Caco-2 (cell line): ENCODE results near the gene PPP1R37. TPM values are rescaled to one million over a fixed set of nuclear protein-coding genes. Genes with fewer than 3 reads are reported as not detected.

ENCODE experiments used
- BruUV-seq: library from RNA; stranded (reverse); fragments of 400-500 nt; replicated peaks from 2 replicates; lab custom pipeline; 2021; lab: Mats Ljungman, UMichigan
- CTCF ChIA-PET: fragments of 300-600 bp; sonication (Branson Sonifier 250); formaldehyde crosslinking; loops from one replicate; lab custom pipeline; 2022; ENCODE audit warnings: antibody characterized with exemption; lab: Charles Lee
- POLR2A ChIA-PET: fragments of 300-600 bp; sonication (Branson Sonifier 250); formaldehyde crosslinking; loops from one replicate; lab custom pipeline; 2022; ENCODE audit warnings: antibody characterized with exemption; lab: Charles Lee
- DNase-seq, 2 experiments: peaks; one replicate each; pipeline versions ENCODE4 v3.0.0 to v3.0.0-alpha.2; 2020 to 2022
- H3K27me3 ChIP-seq: replicated peaks from 2 replicates; pipeline ENCODE4 v1.6.0; 2011; ENCODE audit warnings: low read length; ENCODE audit not compliant: control insufficient read depth, insufficient read depth
- H3K36me3 ChIP-seq: 2 replicates; pipeline ENCODE4 v1.5.1; 2011; ENCODE audit warnings: low read length; ENCODE audit not compliant: control insufficient read depth, insufficient read depth
- H3K4me1 ChIP-seq: fragments of 250-450 bp; sonication (Bioruptor Pico); 2 replicates; pipeline ENCODE4 v1.5.1; 2020; ENCODE audit warnings: mild to moderate bottlenecking
- H3K4me3 ChIP-seq: 2 replicates; pipeline ENCODE4 v1.5.1; 2011; ENCODE audit warnings: low read depth, mild to moderate bottlenecking, control low read depth, low read length
- H3K9me3 ChIP-seq: fragments of 250-450 bp; sonication (Bioruptor Pico); 2 replicates; pipeline ENCODE4 v1.5.1; 2020; ENCODE audit warnings: mild to moderate bottlenecking, moderate library complexity
- H3K27ac Mint-ChIP-seq: one replicate; pipeline ENCODE4 v1.8.0; 2022; ENCODE audit warnings: mixed read lengths; ENCODE audit not compliant: unreplicated experiment
- H3K27me3 Mint-ChIP-seq: one replicate; pipeline ENCODE4 v1.8.0; 2022; ENCODE audit warnings: mixed read lengths; ENCODE audit not compliant: insufficient read depth, unreplicated experiment
- H3K36me3 Mint-ChIP-seq: one replicate; pipeline ENCODE4 v1.8.0; 2022; ENCODE audit warnings: mild to moderate bottlenecking, mixed read lengths; ENCODE audit not compliant: insufficient read depth, unreplicated experiment
- H3K4me1 Mint-ChIP-seq: one replicate; pipeline ENCODE4 v1.8.0; 2022; ENCODE audit warnings: low read depth, mixed read lengths; ENCODE audit not compliant: unreplicated experiment
- H3K4me3 Mint-ChIP-seq: one replicate; pipeline ENCODE4 v1.8.0; 2022; ENCODE audit warnings: mild to moderate bottlenecking, moderate library complexity, mixed read lengths; ENCODE audit not compliant: unreplicated experiment
- H3K9me3 Mint-ChIP-seq: one replicate; pipeline ENCODE4 v1.8.0; 2022; ENCODE audit warnings: mixed read lengths; ENCODE audit not compliant: unreplicated experiment
- CTCF ChIP-seq, 2 experiments: fragments of 200-600 bp in 1 of 2; IDR thresholded peaks; 1 replicate in 1 of 2; 2 replicates in 1 of 2; pipeline versions ENCODE4 v1.5.1 to v1.8.0; 2011 to 2022; ENCODE audit warnings: antibody characterized with exemption in 1 of 2, control low read depth in 1 of 2, inconsistent platforms in 1 of 2, low read depth in 1 of 2, low read length in 1 of 2, mild to moderate bottlenecking in 1 of 2, moderate library complexity in 1 of 2; ENCODE audit not compliant: insufficient read depth in 1 of 2, severe bottlenecking in 1 of 2, unreplicated experiment in 1 of 2
- intact Hi-C: fragments of 100-400 bp; cut with micrococcal nuclease; formaldehyde crosslinking; loops from one replicate; pipeline ENCODE4 v1.10.0; 2022; ENCODE audit not compliant: unreplicated experiment
- total RNA-seq: library from RNA; stranded (reverse); gene quantifications from 2 replicates; pipeline ENCODE4 v1.2.3, GENCODE V29; 2022

PPP1R37 gene
- total RNA-seq, 1 experiment from 2014 or later, result 42.1 TPM

GRCh38 chr19:45046355-45046754, 46.6 kb upstream of the PPP1R37 start:
- peak overlapping the region; percentile 58 for H3K4me3 Mint-ChIP-seq
- CTCF ChIA-PET, result interaction anchor here (0.9 to 1.6 kb wide), 2 partner anchors 13 to 29 kb away, joined by 7 to 26 read pairs; no protein-coding TSS in a partner anchor

GRCh38 chr19:45047188-45047797, 45.7 kb upstream of the PPP1R37 start:
- Mint-ChIP-seq H3K27ac (no peak overlapping the region), H3K27me3 (no peaks in the 10 kb centered on the region), H3K36me3 (peaks cover 85% of the 10 kb centered on the region), H3K9me3 (no peaks in the 10 kb centered on the region), H3K4me3 (no peak overlapping the region), H3K4me1 (peaks cover 24% of the 10 kb centered on the region)
- Histone ChIP-seq H3K27me3 (no peaks in the 10 kb centered on the region), H3K9me3 (no peaks in the 10 kb centered on the region), H3K4me3 (no peak overlapping the region), H3K36me3 (peaks cover 2% of the 10 kb centered on the region), H3K4me1 (peaks cover 26% of the 10 kb centered on the region)
- intact Hi-C loops, result no loop called here
- DNase-seq, result no peak
- TF ChIP-seq CTCF (IDR thresholded peaks at IDR 0.05; ENCODE audit: insufficient read depth in 1 of 2, low read depth in 1 of 2, low read length in 1 of 2, severe bottlenecking in 1 of 2, unreplicated experiment in 1 of 2), result no peak
- BruUV-seq, result no TSS peak
- ChIA-PET POLR2A (interaction anchor here (0.6 kb wide), 3 partner anchors 9 to 529 kb away, joined by 3 read pairs; no protein-coding TSS in a partner anchor), CTCF (no interaction called here)

More at GRCh38 chr19:45046355-45046754, 46.6 kb upstream of the PPP1R37 start:
- H3K9me3 ChIP-seq, result no peaks in the 10 kb centered on the region
- H3K27me3 ChIP-seq, result no peaks in the 10 kb centered on the region
- no peaks in the 10 kb centered on the region for H3K9me3 Mint-ChIP-seq
- DNase-seq, result no peak
- H3K4me3 ChIP-seq, result no peak overlapping the region
- H3K36me3 Mint-ChIP-seq, result peaks cover 85% of the 10 kb centered on the region
- TF ChIP-seq CTCF (IDR thresholded peaks at IDR 0.05; ENCODE audit: insufficient read depth in 1 of 2, low read depth in 1 of 2, low read length in 1 of 2, severe bottlenecking in 1 of 2, unreplicated experiment in 1 of 2), result no peak
- intact Hi-C loops, result no loop called here
- peaks cover 26% of the 10 kb centered on the region for H3K4me1 ChIP-seq
- no TSS peak for BruUV-seq
- peak overlapping the region; percentile 75 for H3K27ac Mint-ChIP-seq
- no peaks in the 10 kb centered on the region for H3K27me3 Mint-ChIP-seq
- peaks cover 24% of the 10 kb centered on the region for H3K4me1 Mint-ChIP-seq
- POLR2A ChIA-PET, result no interaction called here
- peaks cover 2% of the 10 kb centered on the region; the same call in 1 of the 2 replicates for H3K36me3 ChIP-seq

- no peak for TF ChIP-seq CTCF (IDR thresholded peaks at IDR 0.05; ENCODE audit: insufficient read depth in 1 of 2, low read depth in 1 of 2, low read length in 1 of 2, severe bottlenecking in 1 of 2, unreplicated experiment in 1 of 2)
- no peak overlapping the region for H3K4me3 ChIP-seq
- Mint-ChIP-seq H3K27ac (peak overlapping the region; percentile 26), H3K36me3 (peaks cover 84% of the 10 kb centered on the region), H3K4me3 (no peak overlapping the region), H3K27me3 (no peaks in the 10 kb centered on the region), H3K9me3 (no peaks in the 10 kb centered on the region), H3K4me1 (peaks cover 24% of the 10 kb centered on the region)
- DNase-seq, result no peak
- ChIA-PET POLR2A (interaction anchor here (0.9 kb wide), 1 partner anchor 10 kb away, joined by 5 read pairs; the partner anchor contains the start of gene CLASRP), CTCF (interaction anchor here (1.4 kb wide), 1 partner anchor 10 kb away, joined by 4 read pairs; no protein-coding TSS in a partner anchor)
- peaks cover 5% of the 10 kb centered on the region for H3K36me3 ChIP-seq
- intact Hi-C loops, result no loop called here
- H3K27me3 ChIP-seq, result no peaks in the 10 kb centered on the region
- BruUV-seq, result no TSS peak
- peaks cover 25% of the 10 kb centered on the region for H3K4me1 ChIP-seq
- no peaks in the 10 kb centered on the region for H3K9me3 ChIP-seq
Measured at GRCh38 chr19:45049073-45049736, 43.8 kb upstream of the PPP1R37 start.
